NCI-H128 (cell line): ENCODE results near the gene MTMR8.

Experiments used
- DNase-seq: peaks from one replicate; lab custom pipeline; 2025; ENCODE audit not compliant: unreplicated experiment; lab: John Stamatoyannopoulos, UW

MTMR8 gene

GRCh38 chrX:64321507-64321906 lies 73.7 kb downstream of the MTMR8 start:
- no peak for DNase-seq

- no peak for DNase-seq
These were observed 81.6 kb downstream of the MTMR8 start for GRCh38 chrX:64313624-64314023.

GRCh38 chrX:64306712-64307111 lies 88.5 kb downstream of the MTMR8 start:
- no peak for DNase-seq

- DNase-seq: no peak
These were observed 104.1 kb downstream of the MTMR8 start for GRCh38 chrX:64291123-64291522.

- DNase-seq: no peak
These were observed 130.0 kb downstream of the MTMR8 start for GRCh38 chrX:64265265-64265664.

- no peak for DNase-seq
These were observed 164.9 kb downstream of the MTMR8 start, which contains the start of gene ASB12 for GRCh38 chrX:64230123-64230970. Gene ASB12, minus strand, starts transcription at chrX:64230607. Its CDS starts 4,957 bp downstream, at chrX:64225650.

GRCh38 chrX:64229154-64229553 lies 166.1 kb downstream of the MTMR8 start:
- no peak for DNase-seq
